GM18858 (cell line): ENCODE data around the gene RBM24.

Experiments used
- ATAC-seq: cut with Tn5 transposase; IDR thresholded peaks from one replicate; pipeline ENCODE4 v1.9.1; 2021; ENCODE audit not compliant: unreplicated experiment

The RBM24 gene

GRCh38 chr6:17341117-17341805 lies 60.1 kb downstream of the RBM24 start:
- no peak for ATAC-seq

DNA sequence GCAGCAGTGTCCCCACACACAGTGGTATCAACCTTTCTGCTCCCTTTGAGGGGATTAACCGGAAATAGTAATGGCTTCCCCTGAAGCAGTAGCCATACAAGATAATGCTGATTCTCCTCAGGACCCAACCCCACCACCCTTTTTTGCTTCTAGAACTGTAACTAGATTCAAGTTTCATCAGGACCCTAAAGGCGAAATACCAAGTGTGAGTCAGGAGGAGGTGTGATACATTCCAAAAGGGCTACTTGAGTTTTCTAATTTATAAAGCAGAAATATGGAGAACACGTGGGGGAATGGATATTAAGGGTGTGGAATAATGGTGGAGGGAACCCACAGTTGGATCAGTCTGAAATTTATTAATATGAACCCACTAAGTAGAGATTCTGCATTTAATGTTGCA lies 60.7 kb downstream of the RBM24 start:
- ATAC-seq, result no peak

DNA sequence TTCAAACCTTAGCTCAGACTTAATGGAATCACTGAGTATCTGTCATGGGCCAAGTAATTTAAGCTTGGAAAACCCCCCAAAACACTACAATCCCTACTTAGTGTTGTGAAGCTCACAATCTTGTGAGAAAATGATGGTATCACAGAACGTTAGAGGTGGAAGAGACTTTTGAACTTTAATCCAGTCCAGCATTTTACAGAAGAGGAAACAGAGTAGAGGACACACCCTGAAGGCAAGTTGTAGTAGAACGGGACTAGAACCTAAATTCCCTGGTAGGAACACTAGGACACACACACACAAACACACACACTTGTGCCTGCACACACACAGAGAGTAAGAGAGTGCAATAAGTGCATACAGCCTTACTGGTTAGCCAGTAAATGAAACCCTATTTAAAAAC lies 62.1 kb downstream of the RBM24 start:
- ATAC-seq, result no peak
